ENCODE results near the gene GMPR. TPM values are rescaled to one million over a fixed set of nuclear protein-coding genes. Genes with fewer than 3 reads are reported as not detected.

GMPR gene
- polyA plus RNA-seq, 1 experiment, result 8.6 TPM

- Histone ChIP-seq H3K27ac (ENCODE audit: low read depth, low read length) (no peak overlapping the region), H3K9me3 (ENCODE audit: control insufficient read depth, insufficient read depth, low read length) (no peaks in the 10 kb centered on the region), H3K4me3 (ENCODE audit: low read depth, low read length) (no peak overlapping the region), H3K27me3 (ENCODE audit: control insufficient read depth, insufficient read depth, low read length) (no peaks in the 10 kb centered on the region)
- CTCF ChIA-PET, result interaction anchor here (1.5 kb wide), 1 partner anchor 27 kb away, joined by 3 read pairs; no protein-coding TSS in a partner anchor
- TF ChIP-seq CTCF (IDR thresholded peaks at IDR 0.05; ENCODE audit: low read depth, low read length), result no peak
- DNase-seq (ENCODE audit: low read depth, low spot score), result no peak
- POLR2A ChIA-PET, result no interaction called here
Measured at GRCh38 chr6:16249971-16250370, 11.6 kb downstream of the GMPR start.

- H3K9me3 ChIP-seq (ENCODE audit: control insufficient read depth, insufficient read depth, low read length), result no peaks in the 10 kb centered on the region
- no peak for TF ChIP-seq CTCF (IDR thresholded peaks at IDR 0.05; ENCODE audit: low read depth, low read length)
- no peak overlapping the region for H3K4me3 ChIP-seq (ENCODE audit: low read depth, low read length)
- ChIA-PET POLR2A (no interaction called here), CTCF (no interaction called here)
- no peak overlapping the region for H3K27ac ChIP-seq (ENCODE audit: low read depth, low read length)
- no peak for DNase-seq (ENCODE audit: low read depth, low spot score)
- H3K27me3 ChIP-seq (ENCODE audit: control insufficient read depth, insufficient read depth, low read length), result no peaks in the 10 kb centered on the region
Measured at GRCh38 chr6:16251706-16252105, 13.3 kb downstream of the GMPR start.

DNA sequence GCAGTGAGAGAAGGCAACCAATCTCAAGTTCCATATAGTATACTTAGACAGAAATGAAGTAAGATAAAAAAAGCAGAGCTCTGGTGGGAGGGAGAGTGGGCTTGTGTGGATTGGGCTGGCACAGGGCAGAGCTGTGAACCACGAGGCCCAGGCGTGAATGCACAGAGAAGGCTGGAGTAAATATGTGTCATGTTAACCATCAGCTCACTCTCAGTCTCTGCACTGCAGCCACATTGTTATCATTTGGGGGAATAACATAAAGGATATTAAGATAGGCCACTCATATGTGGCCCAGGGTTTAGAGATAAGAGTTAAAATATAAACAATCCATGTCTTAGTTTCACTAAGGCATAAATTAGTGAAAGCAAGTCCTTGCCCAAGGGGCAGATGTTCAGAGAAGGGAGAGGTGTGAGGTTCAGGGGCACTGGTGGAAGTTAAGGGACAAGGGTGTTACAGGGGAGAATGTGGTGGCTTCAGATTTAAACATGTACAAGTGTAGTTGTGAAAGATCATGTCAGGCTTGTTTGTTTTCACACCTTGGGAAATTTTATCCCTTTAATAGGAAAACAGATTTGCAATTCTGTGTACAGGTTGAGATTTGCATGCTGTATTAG is 14.4 kb downstream of the GMPR start:
- Histone ChIP-seq H3K4me3 (ENCODE audit: low read depth, low read length) (no peak overlapping the region), H3K27ac (ENCODE audit: low read depth, low read length) (no peak overlapping the region), H3K9me3 (ENCODE audit: control insufficient read depth, insufficient read depth, low read length) (no peaks in the 10 kb centered on the region), H3K27me3 (ENCODE audit: control insufficient read depth, insufficient read depth, low read length) (no peaks in the 10 kb centered on the region)
- ChIA-PET POLR2A (no interaction called here), CTCF (no interaction called here)
- no peak for TF ChIP-seq CTCF (IDR thresholded peaks at IDR 0.05; ENCODE audit: low read depth, low read length)
- DNase-seq (ENCODE audit: low read depth, low spot score), result no peak

DNA sequence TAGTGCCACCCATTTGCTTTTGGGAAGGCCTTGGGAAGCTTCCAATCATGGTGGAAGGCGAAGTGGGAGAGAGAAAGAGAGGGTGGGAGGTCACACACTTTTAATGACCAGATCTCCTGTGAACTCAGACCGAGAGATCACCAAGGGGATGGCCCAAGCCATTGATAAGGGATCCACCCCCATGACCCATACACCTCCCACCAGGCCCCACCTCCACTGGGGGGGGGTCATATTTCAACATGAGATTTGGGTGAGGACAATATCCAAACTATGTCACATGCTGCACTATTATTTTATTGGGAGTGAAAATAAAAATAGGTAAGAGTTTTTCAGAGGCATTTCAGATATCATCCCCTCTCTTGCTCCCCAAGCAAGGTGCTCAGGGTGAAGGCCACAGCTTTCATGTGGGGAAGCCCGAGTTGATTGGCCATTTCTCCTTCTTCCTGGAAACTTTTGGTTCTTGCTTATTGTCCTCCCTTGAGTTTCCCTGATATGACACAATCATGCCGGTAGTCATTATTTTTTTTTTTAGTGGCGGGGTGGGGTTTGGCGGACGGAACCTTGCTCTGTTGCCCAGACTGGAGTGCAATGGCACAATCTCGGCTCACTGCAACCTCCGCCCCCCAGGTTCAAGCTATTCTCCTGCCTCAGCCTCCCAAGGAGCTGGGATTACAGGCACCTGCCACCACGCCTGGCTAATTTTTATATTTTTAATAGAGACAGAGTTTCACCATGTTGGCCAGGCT is 15.2 kb downstream of the GMPR start:
- POLR2A ChIA-PET, result no interaction called here

More for the DNA sequence above, 15.2 kb downstream of the GMPR start:
- no peak for DNase-seq (ENCODE audit: low read depth, low spot score)
- no peak overlapping the region for H3K27ac ChIP-seq (ENCODE audit: low read depth, low read length)
- H3K27me3 ChIP-seq (ENCODE audit: control insufficient read depth, insufficient read depth, low read length), result no peaks in the 10 kb centered on the region
- no peaks in the 10 kb centered on the region for H3K9me3 ChIP-seq (ENCODE audit: control insufficient read depth, insufficient read depth, low read length)
- TF ChIP-seq CTCF (IDR thresholded peaks at IDR 0.05; ENCODE audit: low read depth, low read length), result no peak
- CTCF ChIA-PET, result no interaction called here
- no peak overlapping the region for H3K4me3 ChIP-seq (ENCODE audit: low read depth, low read length)
